HG02588 (cell line): ENCODE results near the gene CASZ1.

Experiments
- ATAC-seq: cut with Tn5 transposase; IDR thresholded peaks from one replicate; pipeline ENCODE4 v1.9.1; 2021; ENCODE audit warnings: mild to moderate bottlenecking, moderate library complexity; ENCODE audit not compliant: unreplicated experiment

Gene CASZ1

GRCh38 chr1:10800778-10801177, 4.3 kb upstream of the CASZ1 start:
- ATAC-seq: no peak

DNA sequence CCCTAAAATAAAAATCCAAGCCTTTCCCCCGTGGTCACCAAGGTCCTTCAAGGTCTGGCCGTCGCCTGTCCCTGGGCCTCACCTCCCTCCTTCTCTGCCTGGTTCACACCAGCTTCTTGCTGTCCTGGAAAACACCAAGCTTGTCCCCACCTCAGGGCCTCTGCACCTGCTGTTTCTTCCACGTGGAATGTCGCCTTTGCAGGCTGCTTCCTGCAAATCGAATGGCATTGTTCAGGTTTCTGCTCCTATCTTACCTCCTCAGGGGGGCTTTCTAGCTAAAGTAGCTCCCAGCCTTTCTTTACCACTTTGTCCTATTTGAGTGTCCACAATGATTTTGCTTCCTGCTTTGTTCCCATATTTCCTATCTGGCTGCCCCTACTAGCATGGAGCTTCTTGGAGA, 3.3 kb upstream of the CASZ1 start:
- no peak for ATAC-seq

- ATAC-seq: no peak
Measured at GRCh38 chr1:10795276-10796021, 997 bp downstream of the CASZ1 start.

- no peak for ATAC-seq
Measured at GRCh38 chr1:10794724-10795275, 1.6 kb downstream of the CASZ1 start.

DNA sequence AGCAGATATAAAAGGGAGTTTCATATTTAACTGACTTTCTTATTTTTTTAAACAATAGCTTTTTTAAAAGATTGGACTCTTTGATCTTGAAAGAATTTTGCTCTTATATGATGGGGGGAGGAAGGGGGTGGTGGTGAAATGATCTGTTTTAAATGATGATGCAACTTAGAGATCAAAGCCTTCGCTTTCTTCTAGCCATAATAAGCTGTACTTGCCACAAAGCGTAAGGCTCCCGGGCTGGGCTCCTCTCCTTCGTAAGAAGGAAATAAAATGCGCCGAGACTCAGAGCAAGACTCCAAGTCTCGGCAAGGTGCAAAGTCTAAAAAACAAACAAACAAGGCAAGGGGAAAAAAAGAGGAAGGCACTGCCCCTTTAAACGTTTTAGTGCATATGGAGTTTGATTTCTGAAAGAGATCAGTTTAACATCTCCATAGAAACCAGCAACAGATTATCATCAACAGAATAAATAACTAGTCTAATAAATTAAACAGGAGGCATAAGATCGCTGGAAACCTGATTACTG, 3.3 kb downstream of the CASZ1 start:
- no peak for ATAC-seq

GRCh38 chr1:10791105-10791951, 5.1 kb downstream of the CASZ1 start:
- no peak for ATAC-seq

- ATAC-seq: no peak
Measured at GRCh38 chr1:10789803-10790702, 6.4 kb downstream of the CASZ1 start.

DNA sequence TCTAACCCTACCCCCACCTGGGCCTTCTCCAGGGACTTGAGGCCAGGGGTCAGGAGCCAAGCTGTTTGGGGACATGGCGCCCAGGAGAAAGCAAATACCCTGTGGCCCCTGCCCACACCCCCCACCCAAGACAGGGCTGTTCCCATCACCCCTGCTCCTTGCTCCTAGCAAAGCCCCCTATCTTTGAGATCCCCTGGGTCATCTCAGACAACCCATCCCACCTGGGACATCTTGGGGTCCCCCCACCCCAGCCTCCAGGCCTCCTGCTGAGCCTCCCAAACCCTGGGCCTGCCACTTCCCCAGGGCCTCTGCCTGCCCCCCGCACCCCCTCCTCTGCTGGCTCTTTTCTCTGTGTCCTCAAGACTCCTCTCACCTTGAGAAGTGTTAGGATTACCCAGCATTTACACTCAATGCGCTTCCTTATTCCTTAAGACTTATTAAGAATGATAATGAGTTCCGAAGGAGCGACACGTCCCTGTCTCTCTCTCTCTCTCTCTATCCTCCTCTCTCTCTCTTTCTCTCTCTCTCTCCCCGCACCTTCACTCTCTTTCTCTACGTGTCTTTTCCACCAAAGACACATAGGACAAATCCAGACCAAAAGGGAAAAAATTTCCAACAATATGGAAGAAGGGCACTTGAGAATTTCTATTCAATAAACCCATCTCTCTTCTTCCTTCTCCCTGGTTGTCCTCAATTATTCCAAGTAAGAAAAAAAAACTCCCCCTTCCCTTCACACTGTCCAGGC, 7.2 kb downstream of the CASZ1 start:
- ATAC-seq: no peak

- ATAC-seq: no peak
Measured at GRCh38 chr1:10788592-10789006, 7.8 kb downstream of the CASZ1 start.

- ATAC-seq: no peak
Measured at GRCh38 chr1:10787286-10787685, 9.2 kb downstream of the CASZ1 start.

GRCh38 chr1:10785728-10786638, 10.5 kb downstream of the CASZ1 start:
- ATAC-seq: no peak

DNA sequence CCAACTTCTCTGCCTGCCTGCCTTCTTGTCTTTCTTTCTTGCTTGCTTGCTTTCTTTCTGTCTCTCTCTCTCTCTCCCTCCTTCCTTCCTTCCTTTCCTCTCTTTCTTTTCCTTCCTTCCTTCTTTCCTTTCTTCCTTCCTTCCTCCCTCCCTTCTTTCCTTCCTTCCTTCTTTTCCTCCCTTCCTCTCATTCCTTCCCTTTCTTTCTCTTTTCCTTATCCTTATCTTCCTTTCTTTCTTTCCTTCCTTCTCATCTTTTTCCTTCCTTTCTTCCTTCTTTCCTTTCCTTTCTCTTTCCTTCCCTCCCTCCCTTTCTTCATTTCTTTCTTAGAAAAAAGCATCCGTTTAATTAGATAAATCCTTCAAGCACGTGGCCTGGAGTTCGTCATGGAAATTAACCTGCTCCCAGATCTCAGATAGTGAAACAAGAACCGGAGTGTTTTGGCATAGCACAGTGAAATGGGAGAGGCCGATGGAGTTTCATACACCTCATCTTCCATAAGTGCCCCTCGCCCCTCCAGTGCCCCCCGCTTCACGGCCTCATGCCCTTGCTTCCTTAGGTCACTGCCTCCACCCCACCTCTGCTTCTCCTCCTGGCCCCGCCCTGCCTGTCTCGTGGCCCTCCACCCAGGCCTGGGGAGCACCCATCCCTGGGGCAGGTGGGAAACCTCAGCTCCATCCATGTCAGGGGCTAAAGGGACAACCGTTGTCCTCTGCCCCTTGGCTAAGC, 11.3 kb downstream of the CASZ1 start:
- ATAC-seq: no peak

- no peak for ATAC-seq
Measured at GRCh38 chr1:10782491-10783244, 13.8 kb downstream of the CASZ1 start.

DNA sequence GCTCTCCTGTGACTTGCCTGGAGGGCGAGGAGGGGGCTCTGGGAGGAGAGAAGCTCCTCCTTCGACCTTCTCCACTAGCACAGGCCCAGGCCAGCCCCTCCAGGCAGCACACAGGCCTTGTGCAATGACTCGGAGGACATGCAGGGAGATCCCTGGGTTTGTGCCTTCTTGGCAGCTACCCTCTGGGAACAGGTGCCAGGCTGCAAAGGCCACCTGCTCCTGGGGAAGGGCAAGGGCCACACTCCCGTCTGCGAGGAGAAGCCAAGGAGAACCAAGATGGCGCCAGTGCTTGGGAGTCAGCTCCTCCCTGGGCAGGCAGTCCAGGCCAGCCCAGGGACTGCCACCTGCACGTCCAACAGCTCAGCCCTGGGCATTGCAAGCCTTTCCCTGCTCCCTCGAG, 15.3 kb downstream of the CASZ1 start:
- no peak for ATAC-seq

DNA sequence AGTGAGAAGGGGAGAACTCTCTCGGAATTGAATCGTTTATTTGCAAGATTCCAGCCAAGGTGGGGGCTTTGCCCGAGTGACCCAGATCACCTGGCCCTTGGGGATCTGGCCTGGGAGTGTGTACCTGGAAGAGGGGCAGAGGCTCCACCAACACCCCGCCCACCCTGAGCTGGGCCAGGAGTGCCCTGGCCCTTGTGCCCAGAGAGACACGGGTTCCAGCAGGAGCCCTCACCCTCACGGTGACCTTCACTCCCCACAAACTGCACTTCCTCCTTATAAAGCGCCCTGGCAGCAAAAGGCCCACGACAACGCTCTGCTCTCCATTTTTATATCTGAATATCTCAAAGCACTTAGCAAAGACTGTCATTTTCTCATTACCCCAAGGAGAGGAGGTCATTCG, 16.6 kb downstream of the CASZ1 start:
- ATAC-seq: no peak

GRCh38 chr1:10779201-10779600, 17.2 kb downstream of the CASZ1 start:
- ATAC-seq: no peak

DNA sequence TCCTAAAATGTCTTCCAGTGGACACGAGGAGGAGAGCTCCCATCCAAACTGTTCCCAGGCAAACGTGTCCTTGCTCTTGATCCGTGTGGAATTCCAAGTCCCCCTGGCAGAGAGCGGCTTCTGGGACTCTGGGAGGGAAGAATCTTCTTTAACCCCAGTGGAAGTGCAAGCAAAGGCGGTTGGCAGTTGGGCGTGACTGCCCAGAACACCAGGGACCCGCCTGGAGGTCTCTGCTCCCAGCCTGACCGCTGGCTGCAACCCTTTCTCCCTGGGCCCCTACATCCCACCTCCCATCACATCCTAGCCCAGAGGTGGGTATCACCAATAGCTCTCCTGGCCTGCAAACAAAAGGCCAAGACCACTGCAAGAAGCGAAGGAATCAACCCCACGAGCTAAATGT, 17.8 kb downstream of the CASZ1 start:
- ATAC-seq: no peak
